Neural cell (in vitro differentiated cells): ENCODE results near the gene ANKRD66.

Experiments
- CTCF ChIP-seq: fragments of 450-650 bp; IDR thresholded peaks from 2 replicates; pipeline ENCODE4 v1.5.1; 2014; ENCODE audit warnings: antibody characterized with exemption, mild to moderate bottlenecking, moderate library complexity; ENCODE audit not compliant: poor library complexity, severe bottlenecking
- EZH2 ChIP-seq: fragments of 200-600, 300-800 bp; shearing (Covaris generic), sonication (generic); IDR thresholded peaks from 2 replicates; pipeline ENCODE4 v1.6.1; 2014; ENCODE audit warnings: antibody characterized with exemption, low read length, borderline replicate concordance, mild to moderate bottlenecking; ENCODE audit not compliant: insufficient read depth, poor library complexity, severe bottlenecking

- TF ChIP-seq CTCF (no peak), EZH2 (no peak)
Observed at GRCh38 chr6:46777476-46778346, 31.0 kb downstream of the ANKRD66 start.
